HK-2 (cell line): ENCODE results near the gene MME.
"Not testable (repeated sequence)": the region's sequence is repeated elsewhere in the genome, so short reads cannot be mapped to it uniquely, and the experiment has no call there.

Experiments
- DNase-seq: peaks from one replicate; pipeline ENCODE4 v3.0.0-alpha.2; 2018; ENCODE audit not compliant: unreplicated experiment

MME gene

GRCh38 chr3:155084567-155084966 lies 4.4 kb downstream of the MME start:
- DNase-seq = no peak

GRCh38 chr3:155086051-155086450 lies 5.9 kb downstream of the MME start:
- DNase-seq = no peak

- DNase-seq = no peak
These were observed 8.7 kb downstream of the MME start for GRCh38 chr3:155088706-155089345.

GRCh38 chr3:155089495-155089894 lies 9.4 kb downstream of the MME start:
- DNase-seq = no peak

- no peak for DNase-seq
These were observed 13.1 kb downstream of the MME start for GRCh38 chr3:155093261-155093660.

GRCh38 chr3:155096303-155097008 lies 16.3 kb downstream of the MME start:
- DNase-seq = no peak

GRCh38 chr3:155097009-155097349 lies 16.9 kb downstream of the MME start:
- no peak for DNase-seq

- no peak for DNase-seq
These were observed 21.3 kb downstream of the MME start for GRCh38 chr3:155101398-155101797.

- no peak for DNase-seq
These were observed 22.2 kb downstream of the MME start for GRCh38 chr3:155102329-155102728.

GRCh38 chr3:155103686-155104085 lies 23.6 kb downstream of the MME start:
- no peak for DNase-seq

- no peak for DNase-seq
These were observed 26.0 kb downstream of the MME start for GRCh38 chr3:155106119-155106518.

GRCh38 chr3:155110022-155110421 lies 29.9 kb downstream of the MME start:
- no peak for DNase-seq

GRCh38 chr3:155110996-155111901 lies 31.1 kb downstream of the MME start:
- DNase-seq = no peak

- no peak for DNase-seq
These were observed 31.9 kb downstream of the MME start for GRCh38 chr3:155111971-155112370.

- no peak for DNase-seq
These were observed 32.7 kb downstream of the MME start for GRCh38 chr3:155112661-155113389.

- DNase-seq = not testable (repeated sequence)
These were observed 44.6 kb downstream of the MME start for GRCh38 chr3:155124745-155125144.

GRCh38 chr3:155129396-155129795 lies 49.3 kb downstream of the MME start:
- DNase-seq = no peak

- no peak for DNase-seq
These were observed 49.9 kb downstream of the MME start for GRCh38 chr3:155130001-155130400.

- DNase-seq = no peak
These were observed 51.0 kb downstream of the MME start for GRCh38 chr3:155131104-155131503.

- DNase-seq = not testable (repeated sequence)
These were observed 54.2 kb downstream of the MME start for GRCh38 chr3:155134311-155134710.

- DNase-seq = no peak
These were observed 54.9 kb downstream of the MME start for GRCh38 chr3:155135003-155135402.

- DNase-seq = peak; percentile 1
These were observed 58.6 kb downstream of the MME start for GRCh38 chr3:155138677-155139076.
